Subcutaneous abdominal adipose tissue (tissue), 5 donors: ENCODE results near the gene TM4SF1.

ENCODE experiments used
- H3K27ac ChIP-seq: one replicate; pipeline ENCODE4 v1.7.0; 2013; ENCODE audit warnings: low read depth, mild to moderate bottlenecking, inconsistent platforms, low read length, moderate library complexity
- H3K27me3 ChIP-seq, 5 donors: one replicate each; pipeline ENCODE4 v1.7.0; 2013; ENCODE audit warnings: low read length in 5 of 5, inconsistent platforms in 1 of 5; ENCODE audit not compliant: control insufficient read depth in 5 of 5, insufficient read depth in 4 of 5
- H3K36me3 ChIP-seq, 5 donors: one replicate each; pipeline ENCODE4 v1.7.0; 2013; ENCODE audit warnings: low read length in 5 of 5; ENCODE audit not compliant: control insufficient read depth in 5 of 5, insufficient read depth in 5 of 5
- H3K4me1 ChIP-seq, 5 donors: one replicate each; pipeline ENCODE4 v1.7.0; 2013; ENCODE audit warnings: low read length in 5 of 5, mild to moderate bottlenecking in 3 of 5, moderate library complexity in 1 of 5; ENCODE audit not compliant: control insufficient read depth in 5 of 5, insufficient read depth in 5 of 5
- H3K4me3 ChIP-seq, 5 donors: one replicate each; pipeline ENCODE4 v1.7.0; 2013; ENCODE audit warnings: low read length in 5 of 5, low read depth in 1 of 5
- H3K9ac ChIP-seq, 5 donors: one replicate each; pipeline ENCODE4 v1.7.0; 2013; ENCODE audit warnings: low read length in 5 of 5, mild to moderate bottlenecking in 4 of 5, moderate library complexity in 3 of 5
- H3K9me3 ChIP-seq, 5 donors: one replicate each; pipeline ENCODE4 v1.7.0; 2013; ENCODE audit warnings: low read length in 5 of 5; ENCODE audit not compliant: control insufficient read depth in 5 of 5
- donor health status: healthy.
- donor health status: healthy.
- donor health status: healthy.
- donor health status: healthy.
- donor health status: healthy.

TM4SF1 gene

GRCh38 chr3:149368674-149369497, 8.6 kb downstream of the TM4SF1 start:
- Histone ChIP-seq H3K4me1 (peaks cover 4 to 34% (median 23%) of the 10 kb centered on the region in 5 donors), H3K4me3 (no peak overlapping the region), H3K9ac (no peak overlapping the region), H3K27me3 (no peaks in the 10 kb centered on the region), H3K36me3 (peaks cover 0 to 8% (median 0%) of the 10 kb centered on the region in 5 donors), H3K27ac (peak overlapping the region; percentile 71), H3K9me3 (no peaks in the 10 kb centered on the region)

- Histone ChIP-seq H3K27me3 (no peaks in the 10 kb centered on the region), H3K36me3 (peaks cover 0 to 8% (median 0%) of the 10 kb centered on the region in 5 donors), H3K27ac (no peak overlapping the region), H3K9ac (no peak overlapping the region), H3K9me3 (no peaks in the 10 kb centered on the region), H3K4me3 (no peak overlapping the region), H3K4me1 (peaks cover 0 to 33% (median 17%) of the 10 kb centered on the region in 5 donors)
Observed at GRCh38 chr3:149368201-149368673, 9.2 kb downstream of the TM4SF1 start.

GRCh38 chr3:149366941-149367840, 10.3 kb downstream of the TM4SF1 start:
- no peaks in the 10 kb centered on the region for H3K9me3 ChIP-seq
- H3K27ac ChIP-seq = peak overlapping the region; percentile 39
- H3K27me3 ChIP-seq = peaks cover 0 to 8% (median 0%) of the 10 kb centered on the region in 5 donors
- peaks cover 0 to 2% (median 0%) of the 10 kb centered on the region in 5 donors for H3K36me3 ChIP-seq
- no peak overlapping the region for H3K9ac ChIP-seq
- peaks cover 0 to 24% (median 14%) of the 10 kb centered on the region in 5 donors for H3K4me1 ChIP-seq
- no peak overlapping the region for H3K4me3 ChIP-seq

- no peak overlapping the region for H3K4me3 ChIP-seq
- H3K9ac ChIP-seq = no peak overlapping the region
- no peaks in the 10 kb centered on the region for H3K9me3 ChIP-seq
- H3K36me3 ChIP-seq = peaks cover 0 to 2% (median 0%) of the 10 kb centered on the region in 5 donors
- H3K27me3 ChIP-seq = peaks cover 0 to 12% (median 0%) of the 10 kb centered on the region in 5 donors
- H3K27ac ChIP-seq = no peak overlapping the region
- H3K4me1 ChIP-seq = peaks cover 0 to 14% (median 9%) of the 10 kb centered on the region in 5 donors
Observed at GRCh38 chr3:149366031-149366430, 11.4 kb downstream of the TM4SF1 start.

- H3K4me1 ChIP-seq = peaks cover 0 to 4% (median 0%) of the 10 kb centered on the region in 5 donors
- H3K27me3 ChIP-seq = peaks cover 0 to 12% (median 0%) of the 10 kb centered on the region in 5 donors
- H3K9ac ChIP-seq = no peak overlapping the region
- H3K27ac ChIP-seq = no peak overlapping the region
- no peaks in the 10 kb centered on the region for H3K36me3 ChIP-seq
- H3K4me3 ChIP-seq = no peak overlapping the region
- no peaks in the 10 kb centered on the region for H3K9me3 ChIP-seq
Observed at GRCh38 chr3:149364624-149365023, 12.8 kb downstream of the TM4SF1 start.

GRCh38 chr3:149363053-149363452, 14.4 kb downstream of the TM4SF1 start:
- Histone ChIP-seq H3K9ac (no peak overlapping the region), H3K27ac (no peak overlapping the region)

GRCh38 chr3:149362366-149362765, 15.1 kb downstream of the TM4SF1 start:
- Histone ChIP-seq H3K27ac (no peak overlapping the region), H3K9me3 (no peaks in the 10 kb centered on the region), H3K27me3 (peaks cover 0 to 12% (median 0%) of the 10 kb centered on the region in 5 donors)

More at GRCh38 chr3:149363053-149363452, 14.4 kb downstream of the TM4SF1 start:
- no peaks in the 10 kb centered on the region for H3K36me3 ChIP-seq
- no peaks in the 10 kb centered on the region for H3K4me1 ChIP-seq
- no peak overlapping the region for H3K4me3 ChIP-seq
- H3K9me3 ChIP-seq = no peaks in the 10 kb centered on the region
- peaks cover 0 to 12% (median 0%) of the 10 kb centered on the region in 5 donors for H3K27me3 ChIP-seq

GRCh38 chr3:149356630-149357029, 20.8 kb downstream of the TM4SF1 start:
- H3K9ac ChIP-seq = no peak overlapping the region
- no peaks in the 10 kb centered on the region for H3K9me3 ChIP-seq
- no peak overlapping the region for H3K27ac ChIP-seq
- no peak overlapping the region for H3K4me3 ChIP-seq
- H3K4me1 ChIP-seq = peaks cover 0 to 8% (median 0%) of the 10 kb centered on the region in 5 donors
- H3K36me3 ChIP-seq = no peaks in the 10 kb centered on the region
- H3K27me3 ChIP-seq = peaks cover 0 to under 1% (median 0%) of the 10 kb centered on the region in 5 donors

More at GRCh38 chr3:149362366-149362765, 15.1 kb downstream of the TM4SF1 start:
- no peak overlapping the region for H3K9ac ChIP-seq
- no peak overlapping the region for H3K4me3 ChIP-seq
- no peaks in the 10 kb centered on the region for H3K36me3 ChIP-seq
- H3K4me1 ChIP-seq = no peaks in the 10 kb centered on the region

- no peak overlapping the region for H3K4me3 ChIP-seq
Observed at GRCh38 chr3:149356044-149356592, 21.3 kb downstream of the TM4SF1 start.

More at GRCh38 chr3:149356044-149356592, 21.3 kb downstream of the TM4SF1 start:
- H3K4me1 ChIP-seq = peaks cover 0 to 8% (median 0%) of the 10 kb centered on the region in 5 donors
- H3K36me3 ChIP-seq = no peaks in the 10 kb centered on the region
- no peak overlapping the region for H3K27ac ChIP-seq
- H3K9me3 ChIP-seq = no peaks in the 10 kb centered on the region
- no peaks in the 10 kb centered on the region for H3K27me3 ChIP-seq
- H3K9ac ChIP-seq = no peak overlapping the region
